ENCODE data around the gene ZNF681.

The ZNF681 gene

DNA sequence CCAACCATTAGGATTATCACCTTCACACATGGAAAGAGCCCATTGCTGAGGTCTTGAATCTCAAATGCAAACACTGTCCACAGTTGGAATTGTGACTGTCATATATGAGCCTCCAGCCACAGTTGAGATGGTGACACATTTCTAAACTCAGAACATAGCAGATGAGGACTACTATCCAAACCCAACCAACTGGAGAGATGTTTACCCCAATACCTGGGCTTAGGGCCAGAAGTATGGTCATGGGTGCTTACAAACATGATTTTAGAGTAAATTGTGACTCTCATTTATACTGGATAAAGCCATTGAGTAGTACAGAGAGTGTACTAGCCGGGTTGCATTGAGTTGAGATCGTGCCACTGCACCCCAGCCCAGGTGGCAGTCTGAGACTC is 14.0 kb upstream of the ZNF681 start:
- Histone ChIP-seq H3K9me3 (ENCODE audit: insufficient read depth, low read length) (no peaks in the 10 kb centered on the region), H3F3A (ENCODE audit: insufficient read depth) (no peaks in the 10 kb centered on the region), H3K27me3 (ENCODE audit: low read length) (no peaks in the 10 kb centered on the region), H3K9me2 (replicated peaks; ENCODE audit: insufficient read depth, low read length) (no peaks in the 10 kb centered on the region), H3K9ac (ENCODE audit: low read length) (no peak overlapping the region), H2AFZ (ENCODE audit: low read depth, low read length, severe bottlenecking) (no peak overlapping the region), H3K36me3 (ENCODE audit: low read length) (no peaks in the 10 kb centered on the region), H4K20me1 (ENCODE audit: low read depth, low read length) (no peaks in the 10 kb centered on the region; the same call in 1 of the 2 replicates), H3K27ac (ENCODE audit: low read depth, low read length) (no peak overlapping the region), H3K79me2 (ENCODE audit: insufficient read depth, low read length) (peaks cover 81% of the 10 kb centered on the region), H3K4me2 (ENCODE audit: low read depth, low read length, poor library complexity, severe bottlenecking) (no peak overlapping the region), H3K4me3 (ENCODE audit: insufficient read depth, low read length, poor library complexity, severe bottlenecking) (no peak overlapping the region)
- TF ChIP-seq EZH2phosphoT487 (conservative IDR thresholded peaks at IDR 0.05; ENCODE audit: low read length) (no peak), CTCF (IDR thresholded peaks at IDR 0.05; ENCODE audit: insufficient read depth, low read length, poor library complexity, severe bottlenecking) (no peak)

DNA sequence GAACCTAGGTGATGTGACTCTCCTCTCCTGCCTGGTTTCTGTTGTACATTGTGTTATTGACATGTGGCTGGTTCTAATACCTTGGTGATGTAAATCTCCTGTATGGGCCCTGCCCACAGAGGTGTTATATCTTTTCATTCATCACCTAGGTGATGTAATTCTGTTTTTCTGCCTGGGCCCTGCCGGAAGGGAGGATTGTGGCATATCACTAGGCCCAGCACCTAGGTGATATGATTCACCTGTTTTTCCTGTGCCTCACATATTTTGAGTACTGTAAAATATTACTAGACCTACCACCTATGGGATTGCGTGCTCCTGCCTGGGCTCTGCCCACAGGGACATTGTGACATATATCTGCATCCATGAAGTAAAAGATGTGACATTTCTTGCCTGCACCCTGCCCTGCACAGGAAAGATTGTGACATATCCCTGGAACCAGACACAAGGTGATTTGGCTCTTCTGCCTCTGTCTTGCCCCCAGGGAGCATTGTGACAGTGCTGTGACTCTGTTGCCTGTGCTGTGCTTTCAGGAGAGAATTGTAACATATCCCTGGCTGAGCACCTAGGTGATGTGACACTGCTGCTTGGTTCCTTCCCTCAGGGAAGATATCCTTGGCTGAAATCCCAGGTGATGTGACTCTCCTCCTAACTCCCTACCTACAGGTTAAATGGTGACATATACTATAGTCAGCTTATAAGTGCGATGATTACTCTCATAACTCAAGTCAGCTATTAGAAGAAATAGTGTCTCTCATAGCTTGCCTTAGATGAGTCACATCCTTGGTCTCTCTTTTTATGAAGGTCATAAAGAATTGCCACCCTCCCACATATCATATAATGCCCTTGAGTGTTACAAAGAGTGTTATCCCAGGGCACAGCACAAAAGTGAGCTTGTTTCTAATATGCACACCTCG is 13.3 kb upstream of the ZNF681 start:
- Histone ChIP-seq H3K79me2 (ENCODE audit: insufficient read depth, low read length) (peaks cover 87% of the 10 kb centered on the region), H3K9me2 (replicated peaks; ENCODE audit: insufficient read depth, low read length) (no peaks in the 10 kb centered on the region)

GRCh38 chr19:23771316-23771715 is 12.6 kb upstream of the ZNF681 start:
- Histone ChIP-seq H3F3A (ENCODE audit: insufficient read depth) (no peaks in the 10 kb centered on the region), H4K20me1 (ENCODE audit: low read depth, low read length) (no peaks in the 10 kb centered on the region; the same call in 1 of the 2 replicates), H3K4me2 (ENCODE audit: low read depth, low read length, poor library complexity, severe bottlenecking) (no peak overlapping the region), H3K4me3 (ENCODE audit: insufficient read depth, low read length, poor library complexity, severe bottlenecking) (no peak overlapping the region), H3K79me2 (ENCODE audit: insufficient read depth, low read length) (peaks cover 86% of the 10 kb centered on the region), H3K9ac (ENCODE audit: low read length) (no peak overlapping the region), H3K27me3 (ENCODE audit: low read length) (no peaks in the 10 kb centered on the region), H3K36me3 (ENCODE audit: low read length) (no peaks in the 10 kb centered on the region), H3K9me2 (replicated peaks; ENCODE audit: insufficient read depth, low read length) (no peaks in the 10 kb centered on the region), H3K9me3 (ENCODE audit: insufficient read depth, low read length) (no peaks in the 10 kb centered on the region), H3K27ac (ENCODE audit: low read depth, low read length) (no peak overlapping the region), H2AFZ (ENCODE audit: low read depth, low read length, severe bottlenecking) (no peak overlapping the region)
- TF ChIP-seq EZH2phosphoT487 (conservative IDR thresholded peaks at IDR 0.05; ENCODE audit: low read length) (no peak), CTCF (IDR thresholded peaks at IDR 0.05; ENCODE audit: insufficient read depth, low read length, poor library complexity, severe bottlenecking) (no peak)

More for the DNA sequence above, 13.3 kb upstream of the ZNF681 start:
- Histone ChIP-seq H4K20me1 (ENCODE audit: low read depth, low read length) (no peaks in the 10 kb centered on the region; the same call in 1 of the 2 replicates), H3K4me3 (ENCODE audit: insufficient read depth, low read length, poor library complexity, severe bottlenecking) (no peak overlapping the region), H3K9me3 (ENCODE audit: insufficient read depth, low read length) (no peaks in the 10 kb centered on the region), H3K27ac (ENCODE audit: low read depth, low read length) (no peak overlapping the region), H3K27me3 (ENCODE audit: low read length) (no peaks in the 10 kb centered on the region), H3K9ac (ENCODE audit: low read length) (no peak overlapping the region), H2AFZ (ENCODE audit: low read depth, low read length, severe bottlenecking) (no peak overlapping the region), H3K4me2 (ENCODE audit: low read depth, low read length, poor library complexity, severe bottlenecking) (no peak overlapping the region), H3K36me3 (ENCODE audit: low read length) (no peaks in the 10 kb centered on the region), H3F3A (ENCODE audit: insufficient read depth) (no peaks in the 10 kb centered on the region)
- no peak for TF ChIP-seq CTCF (IDR thresholded peaks at IDR 0.05; ENCODE audit: insufficient read depth, low read length, poor library complexity, severe bottlenecking)
- no peak for TF ChIP-seq EZH2phosphoT487 (conservative IDR thresholded peaks at IDR 0.05; ENCODE audit: low read length)

Measured in SU-DHL-6 (cell line).